CD4-positive, alpha-beta memory T cell (primary cell): ENCODE results near the gene LSP1. TPM values are rescaled to one million over a fixed set of nuclear protein-coding genes. Genes with fewer than 3 reads are reported as not detected.
A peak's percentile ranks its signal among the peaks of the same experiment; 100 is the strongest.

Experiments
- CTCF ChIA-PET: fragments of 350-600 bp; sonication (Branson Sonifier 250); formaldehyde crosslinking; loops from one replicate; lab custom pipeline; 2021; ENCODE audit warnings: inconsistent platforms; ENCODE audit not compliant: partially characterized antibody; lab: Charles Lee
- POLR2A ChIA-PET: fragments of 350-600 bp; sonication (Branson Sonifier 250); formaldehyde crosslinking; loops from one replicate; lab custom pipeline; 2021; ENCODE audit not compliant: partially characterized antibody; lab: Charles Lee
- DNase-seq, 5 donors: peaks; one replicate each; pipeline versions ENCODE4 v3.0.0 to v3.0.0-alpha.2; 2020 to 2022; ENCODE audit warnings: mixed read lengths in 1 of 5
- H3K27ac ChIP-seq: one replicate; pipeline ENCODE4 v1.7.0; 2013; ENCODE audit warnings: low read depth, low read length
- H3K27me3 ChIP-seq: 2 replicates; pipeline ENCODE4 v1.7.0; 2013; ENCODE audit warnings: mild to moderate bottlenecking, low read length, moderate library complexity; ENCODE audit not compliant: insufficient read depth
- H3K36me3 ChIP-seq: 2 replicates; pipeline ENCODE4 v1.7.0; 2013; ENCODE audit warnings: mild to moderate bottlenecking, low read length, moderate library complexity; ENCODE audit not compliant: insufficient read depth
- H3K4me1 ChIP-seq: 2 replicates; pipeline ENCODE4 v1.7.0; 2013; ENCODE audit warnings: mild to moderate bottlenecking, low read length, moderate library complexity; ENCODE audit not compliant: insufficient read depth
- H3K4me3 ChIP-seq, 2 donors: one replicate each; pipeline ENCODE4 v1.7.0; 2013; ENCODE audit warnings: low read length in 2 of 2, mild to moderate bottlenecking in 1 of 2
- H3K9me3 ChIP-seq, 2 donors: one replicate each; pipeline ENCODE4 v1.7.0; 2013; ENCODE audit warnings: low read length in 2 of 2, control low read depth in 1 of 2; ENCODE audit not compliant: control insufficient read depth in 1 of 2
- H3K27ac Mint-ChIP-seq, 7 donors: one replicate each; pipeline ENCODE4 v1.8.0; 2020 to 2021; ENCODE audit warnings: mixed read lengths in 7 of 7, mild to moderate bottlenecking in 6 of 7, inconsistent platforms in 3 of 7, moderate library complexity in 3 of 7
- H3K27me3 Mint-ChIP-seq, 2 donors: one replicate each; pipeline ENCODE4 v1.8.0; 2020 to 2021; ENCODE audit warnings: mixed read lengths in 2 of 2
- H3K36me3 Mint-ChIP-seq, 2 donors: one replicate each; pipeline ENCODE4 v1.8.0; 2020 to 2021; ENCODE audit warnings: mixed read lengths in 2 of 2, inconsistent platforms in 1 of 2, mild to moderate bottlenecking in 1 of 2
- H3K4me1 Mint-ChIP-seq, 4 donors: one replicate each; pipeline ENCODE4 v1.8.0; 2020 to 2021; ENCODE audit warnings: mixed read lengths in 4 of 4, mild to moderate bottlenecking in 1 of 4
- H3K4me3 Mint-ChIP-seq, 8 donors: one replicate each; pipeline ENCODE4 v1.8.0; 2020 to 2021; ENCODE audit warnings: mixed read lengths in 8 of 8, mild to moderate bottlenecking in 7 of 8, moderate library complexity in 6 of 8, inconsistent platforms in 3 of 8
- H3K9me3 Mint-ChIP-seq, 8 donors: one replicate each; pipeline ENCODE4 v1.8.0; 2020 to 2021; ENCODE audit warnings: mixed read lengths in 8 of 8, mild to moderate bottlenecking in 5 of 8, inconsistent platforms in 3 of 8, moderate library complexity in 1 of 8
- intact Hi-C: fragments of 100-400 bp; cut with micrococcal nuclease; formaldehyde crosslinking; loops from one replicate; pipeline ENCODE4 v1.15.1; 2023
- polyA plus RNA-seq, 2 donors: library from polyadenylated mRNA; unstranded; fragments of 300-500 nt; fragmentation: Illumina TruSeq; gene quantifications; one replicate each; pipeline ENCODE4 v1.2.3, GENCODE V29; 2021
- total RNA-seq, 2 experiments: library from RNA; stranded (reverse); gene quantifications; one replicate each; pipeline ENCODE4 v1.2.3, GENCODE V29; 2021

Gene LSP1
- total and polyA plus RNA-seq, 4 experiments from 2014 or later = 253 to 435 (median 325) TPM

DNA sequence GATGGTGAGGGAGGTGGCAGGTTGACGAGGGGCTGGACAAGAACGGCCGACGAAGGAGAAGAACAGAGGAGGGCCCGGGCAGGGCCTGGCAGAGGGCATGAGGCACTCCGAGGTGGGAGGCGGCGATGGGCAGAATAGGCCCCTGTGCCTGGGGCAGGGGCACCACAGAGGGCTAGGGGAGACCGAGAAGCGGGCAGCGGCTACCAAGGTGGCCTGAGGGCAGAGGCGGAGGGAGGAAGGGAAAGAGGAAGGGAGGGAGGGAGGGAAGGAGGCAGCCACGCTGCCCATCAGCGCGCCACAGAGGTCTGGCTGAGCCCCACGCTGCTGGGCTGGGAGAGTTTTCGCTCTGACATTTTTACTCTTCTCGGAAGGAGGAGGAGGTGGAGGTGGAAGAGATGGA is 11.3 kb downstream of the LSP1 start:
- ChIA-PET CTCF (no interaction called here), POLR2A (interaction anchor here (1.4 kb wide), 1 partner anchor 25 kb away, joined by 3 read pairs; the partner anchor contains the start of gene TNNI2)
- H3K9me3 Mint-ChIP-seq = peaks cover 0 to 2% (median 0%) of the 10 kb centered on the region in 8 donors
- no peak overlapping the region for H3K4me3 Mint-ChIP-seq
- no peaks in the 10 kb centered on the region for H3K9me3 ChIP-seq
- intact Hi-C loops = no loop called here
- H3K4me3 ChIP-seq = no peak overlapping the region
- no peak for DNase-seq
- H3K4me1 Mint-ChIP-seq = peaks cover 22 to 43% (median 31%) of the 10 kb centered on the region in 4 donors
- no peaks in the 10 kb centered on the region for H3K36me3 ChIP-seq
- no peaks in the 10 kb centered on the region for H3K27me3 Mint-ChIP-seq
- no peaks in the 10 kb centered on the region for H3K27me3 ChIP-seq
- peaks cover 85% of the 10 kb centered on the region for H3K4me1 ChIP-seq
- peaks cover 0 to 12% of the 10 kb centered on the region in 2 donors for H3K36me3 Mint-ChIP-seq
- H3K27ac ChIP-seq = no peak overlapping the region
- H3K27ac Mint-ChIP-seq = peak overlapping the region in 4 of 7 donors; percentile 12 to 66 (median 38)

- intact Hi-C loops = no loop called here
- Mint-ChIP-seq H3K27me3 (no peaks in the 10 kb centered on the region), H3K27ac (peak overlapping the region in 5 of 7 donors; percentile 53 to 68 (median 64)), H3K4me1 (peaks cover 27 to 48% (median 38%) of the 10 kb centered on the region in 4 donors), H3K36me3 (peaks cover 0 to 13% of the 10 kb centered on the region in 2 donors), H3K9me3 (peaks cover 0 to 2% (median 0%) of the 10 kb centered on the region in 8 donors), H3K4me3 (no peak overlapping the region)
- Histone ChIP-seq H3K36me3 (no peaks in the 10 kb centered on the region), H3K9me3 (no peaks in the 10 kb centered on the region), H3K27ac (no peak overlapping the region), H3K4me1 (peaks cover 87% of the 10 kb centered on the region), H3K27me3 (no peaks in the 10 kb centered on the region), H3K4me3 (no peak overlapping the region)
- ChIA-PET CTCF (interaction anchor here (2.3 kb wide), 1 partner anchor 32 kb away, joined by 6 read pairs; no protein-coding TSS in a partner anchor), POLR2A (interaction anchor here (1.4 to 7.0 kb wide), 2 partner anchors 11 to 26 kb away, joined by 3 to 139 read pairs; partner anchors contain the start of genes LSP1 and TNNI2)
- peak in 1 of 5 donors; percentile 16 for DNase-seq
These were observed 12.2 kb downstream of the LSP1 start for GRCh38 chr11:1864831-1865665.

DNA sequence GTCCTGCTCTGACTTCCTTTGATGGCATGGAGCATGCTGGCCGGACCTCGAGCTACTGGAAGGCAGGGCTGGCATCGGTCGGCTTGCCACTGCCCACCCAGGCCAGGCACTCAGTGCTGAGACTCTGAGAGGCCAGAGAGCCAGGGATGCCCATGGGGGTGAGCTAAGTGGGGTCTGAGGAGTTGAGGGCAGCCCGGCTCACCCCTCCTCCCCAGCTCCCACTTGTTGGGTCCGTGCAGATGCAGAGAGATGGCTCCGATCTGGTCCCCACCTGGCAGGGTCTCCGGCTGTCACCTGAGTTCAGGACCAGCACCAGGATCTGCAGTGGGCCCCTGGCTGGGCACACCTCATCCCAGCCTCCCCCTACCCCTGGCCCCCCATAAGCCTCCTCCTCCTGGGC is 13.3 kb downstream of the LSP1 start:
- H3K9me3 Mint-ChIP-seq = peaks cover 0 to 2% (median 0%) of the 10 kb centered on the region in 8 donors
- intact Hi-C loops = no loop called here
- H3K27ac Mint-ChIP-seq = peak overlapping the region in 2 of 7 donors; percentile 36 to 64
- no peak overlapping the region for H3K27ac ChIP-seq
- DNase-seq = peak in 1 of 5 donors; percentile 38
- H3K36me3 Mint-ChIP-seq = peaks cover 0 to 17% of the 10 kb centered on the region in 2 donors
- POLR2A ChIA-PET = interaction anchor here (7.0 kb wide), 1 partner anchor 12 kb away, joined by 139 read pairs; the partner anchor contains the start of gene LSP1
- no peak overlapping the region for H3K4me3 ChIP-seq
- CTCF ChIA-PET = interaction anchor here (2.3 kb wide), 1 partner anchor 33 kb away, joined by 6 read pairs; no protein-coding TSS in a partner anchor
- peaks cover 35 to 60% (median 49%) of the 10 kb centered on the region in 4 donors for H3K4me1 Mint-ChIP-seq
- no peaks in the 10 kb centered on the region for H3K36me3 ChIP-seq
- peaks cover 93% of the 10 kb centered on the region for H3K4me1 ChIP-seq
- no peaks in the 10 kb centered on the region for H3K27me3 ChIP-seq
- no peak overlapping the region for H3K4me3 Mint-ChIP-seq
- H3K27me3 Mint-ChIP-seq = no peaks in the 10 kb centered on the region
- H3K9me3 ChIP-seq = no peaks in the 10 kb centered on the region

GRCh38 chr11:1866776-1867175 is 13.9 kb downstream of the LSP1 start:
- POLR2A ChIA-PET = interaction anchor here (1.1 to 7.0 kb wide), 2 partner anchors 13 to 55 kb away, joined by 3 to 139 read pairs; partner anchors contain the start of gene LSP1

GRCh38 chr11:1867381-1867780 is 14.5 kb downstream of the LSP1 start:
- peaks cover 93% of the 10 kb centered on the region for H3K4me1 ChIP-seq

More at GRCh38 chr11:1866776-1867175, 13.9 kb downstream of the LSP1 start:
- no peak overlapping the region for H3K27ac Mint-ChIP-seq
- H3K36me3 ChIP-seq = no peaks in the 10 kb centered on the region
- H3K4me1 ChIP-seq = peaks cover 93% of the 10 kb centered on the region
- no peak overlapping the region for H3K4me3 Mint-ChIP-seq
- H3K9me3 Mint-ChIP-seq = peaks cover 0 to 2% (median 0%) of the 10 kb centered on the region in 8 donors
- peaks cover 36 to 64% (median 52%) of the 10 kb centered on the region in 4 donors for H3K4me1 Mint-ChIP-seq
- no peaks in the 10 kb centered on the region for H3K27me3 ChIP-seq
- DNase-seq = peak in 1 of 5 donors; percentile 15
- H3K9me3 ChIP-seq = no peaks in the 10 kb centered on the region
- H3K36me3 Mint-ChIP-seq = peaks cover 0 to 17% of the 10 kb centered on the region in 2 donors
- CTCF ChIA-PET = interaction anchor here (1.0 to 2.3 kb wide), 4 partner anchors 10 to 34 kb away, joined by 3 to 6 read pairs (median 3); no protein-coding TSS in a partner anchor
- H3K4me3 ChIP-seq = no peak overlapping the region
- no peak overlapping the region for H3K27ac ChIP-seq
- intact Hi-C loops = no loop called here
- H3K27me3 Mint-ChIP-seq = no peaks in the 10 kb centered on the region

GRCh38 chr11:1868056-1868635 is 15.3 kb downstream of the LSP1 start:
- H3K4me1 ChIP-seq = peaks cover 89% of the 10 kb centered on the region
- no peak overlapping the region for H3K4me3 ChIP-seq
- POLR2A ChIA-PET = interaction anchor here (2.2 to 7.0 kb wide), 3 partner anchors 14 to 20 kb away, joined by 10 to 139 read pairs (median 12); partner anchors contain the start of gene LSP1
- CTCF ChIA-PET = interaction anchor here (1.2 kb wide), 1 partner anchor 17 kb away, joined by 3 read pairs; no protein-coding TSS in a partner anchor
- H3K4me1 Mint-ChIP-seq = peaks cover 37 to 76% (median 60%) of the 10 kb centered on the region in 4 donors
- intact Hi-C loops = no loop called here
- peak overlapping the region in 2 of 7 donors; percentile 57 to 63 for H3K27ac Mint-ChIP-seq
- H3K9me3 ChIP-seq = no peaks in the 10 kb centered on the region
- no peaks in the 10 kb centered on the region for H3K36me3 ChIP-seq
- H3K36me3 Mint-ChIP-seq = peaks cover 0 to 17% of the 10 kb centered on the region in 2 donors
- H3K9me3 Mint-ChIP-seq = peaks cover 0 to 2% (median 0%) of the 10 kb centered on the region in 8 donors
- no peaks in the 10 kb centered on the region for H3K27me3 ChIP-seq
- no peak overlapping the region for H3K27ac ChIP-seq
- peak in 1 of 5 donors; percentile 5 for DNase-seq
- H3K4me3 Mint-ChIP-seq = peak overlapping the region in 1 of 8 donors; percentile 20
- H3K27me3 Mint-ChIP-seq = no peaks in the 10 kb centered on the region

More at GRCh38 chr11:1867381-1867780, 14.5 kb downstream of the LSP1 start:
- POLR2A ChIA-PET = interaction anchor here (1.1 to 7.0 kb wide), 2 partner anchors 13 to 55 kb away, joined by 3 to 139 read pairs; partner anchors contain the start of gene LSP1
- peak in 1 of 5 donors; percentile 9 for DNase-seq
- H3K27ac ChIP-seq = no peak overlapping the region
- H3K4me1 Mint-ChIP-seq = peaks cover 38 to 70% (median 56%) of the 10 kb centered on the region in 4 donors
- intact Hi-C loops = no loop called here
- no peak overlapping the region for H3K4me3 ChIP-seq
- CTCF ChIA-PET = interaction anchor here (1.0 to 1.2 kb wide), 3 partner anchors 9 to 17 kb away, joined by 3 read pairs; no protein-coding TSS in a partner anchor
- peaks cover 0 to 17% of the 10 kb centered on the region in 2 donors for H3K36me3 Mint-ChIP-seq
- H3K27ac Mint-ChIP-seq = peak overlapping the region in 3 of 7 donors; percentile 30 to 57 (median 42)
- no peak overlapping the region for H3K4me3 Mint-ChIP-seq
- no peaks in the 10 kb centered on the region for H3K27me3 ChIP-seq
- no peaks in the 10 kb centered on the region for H3K36me3 ChIP-seq
- peaks cover 0 to 2% (median 0%) of the 10 kb centered on the region in 8 donors for H3K9me3 Mint-ChIP-seq
- H3K27me3 Mint-ChIP-seq = no peaks in the 10 kb centered on the region
- H3K9me3 ChIP-seq = no peaks in the 10 kb centered on the region
